Left cardiac atrium (tissue), 4 donors: ENCODE data around the gene CIAPIN1. TPM values are rescaled to one million over a fixed set of nuclear protein-coding genes. Genes with fewer than 3 reads are reported as not detected.
"Not testable (repeated sequence)": the region's sequence is repeated elsewhere in the genome, so short reads cannot be mapped to it uniquely, and the experiment has no call there.

Experiments
- ATAC-seq, 2 donors: fragments of 200-7000 bp; cut with Tn5 transposase; one replicate each; pipeline ENCODE4 v1.9.1; 2020; ENCODE audit warnings: mild to moderate bottlenecking in 2 of 2, moderate library complexity in 2 of 2
- DNase-seq: peaks from one replicate; pipeline ENCODE4 v3.0.0-alpha.2; 2020
- intact Hi-C, 2 donors: fragments of 100-400 bp; cut with DNase I; formaldehyde crosslinking; loops; one replicate each; pipeline versions ENCODE4 v1.14.1 to v1.15.1; 2022 to 2023
- total RNA-seq, 2 donors: library from RNA; stranded (reverse); fragmentation: NEBNext Ultra II Directional; extraction: Animal tissue kit (Norgen Biotek cat#: 25700); gene quantifications; one replicate each; pipeline ENCODE4 v1.2.1, GENCODE V29; 2021
- donor health status: DM: no; HTN: yes; CAD: no.
- donor health status: DM: no; HTN: yes; CAD: no; lungs with severe emphysema.
- donor health status: DM: yes; HTN: yes; CAD: no.
- donor health status: Dilated cardiomyopathy.

Gene CIAPIN1
- total RNA-seq, 2 donors from 2014 or later: 36.5 to 77.0 TPM

GRCh38 chr16:57462209-57462977 is 15.2 kb upstream of the CIAPIN1 start, which contains the start of gene POLR2C:
Gene POLR2C, plus strand, starts transcription at chr16:57462679. Its CDS starts 46 bp downstream, at chr16:57462725.
- DNase-seq (peak; percentile 91), ATAC-seq (peak; percentile 93 to 96)
- intact Hi-C loops: no loop called here

DNA sequence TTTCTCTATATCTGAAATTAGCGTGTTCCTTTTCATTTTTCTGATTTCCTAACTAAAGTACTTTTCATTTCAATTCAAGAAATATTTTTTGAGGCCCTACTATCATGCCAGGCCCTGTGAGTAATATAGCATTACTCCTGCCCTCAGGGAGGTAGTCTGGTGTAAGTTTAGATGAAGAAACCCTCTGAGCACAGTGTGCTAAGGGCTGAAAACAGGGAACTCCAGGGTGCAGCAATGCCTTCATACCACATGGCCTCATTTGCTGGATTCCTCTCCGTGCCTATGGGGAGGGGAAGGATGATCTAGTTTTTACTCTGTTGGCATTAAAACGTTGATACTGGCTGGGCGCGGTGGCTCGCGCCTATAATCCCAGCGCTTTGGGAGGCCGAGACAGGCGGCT is 4.8 kb upstream of the CIAPIN1 start:
- DNase-seq (no peak), ATAC-seq (no peak)
- intact Hi-C loops: no loop called here

GRCh38 chr16:57446531-57447185 is 527 bp downstream of the CIAPIN1 start:
- DNase-seq (peak; percentile 64), ATAC-seq (peak; percentile 33 to 46)
- intact Hi-C loops: no loop called here

DNA sequence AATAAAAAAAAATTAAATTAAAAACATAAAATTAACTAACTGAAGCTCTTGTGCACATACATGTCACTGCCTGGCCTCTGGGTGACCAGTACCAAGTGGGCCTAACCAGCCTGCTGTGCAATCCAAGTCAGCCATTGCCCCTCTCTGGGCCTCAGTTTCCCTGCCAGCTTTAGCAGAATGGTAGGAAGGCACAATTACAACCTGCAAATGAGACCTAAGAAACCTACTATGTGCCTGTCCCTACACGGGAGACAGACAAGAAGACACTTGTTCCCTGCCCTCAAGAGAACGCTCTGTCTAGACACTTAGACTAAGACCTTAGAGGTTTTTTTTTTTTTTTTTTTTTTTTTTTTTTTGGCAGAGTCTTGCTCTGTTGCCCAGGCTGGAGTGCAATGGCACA is 1.7 kb downstream of the CIAPIN1 start:
- no peak for DNase-seq
- ATAC-seq: no peak
- intact Hi-C loops: no loop called here

DNA sequence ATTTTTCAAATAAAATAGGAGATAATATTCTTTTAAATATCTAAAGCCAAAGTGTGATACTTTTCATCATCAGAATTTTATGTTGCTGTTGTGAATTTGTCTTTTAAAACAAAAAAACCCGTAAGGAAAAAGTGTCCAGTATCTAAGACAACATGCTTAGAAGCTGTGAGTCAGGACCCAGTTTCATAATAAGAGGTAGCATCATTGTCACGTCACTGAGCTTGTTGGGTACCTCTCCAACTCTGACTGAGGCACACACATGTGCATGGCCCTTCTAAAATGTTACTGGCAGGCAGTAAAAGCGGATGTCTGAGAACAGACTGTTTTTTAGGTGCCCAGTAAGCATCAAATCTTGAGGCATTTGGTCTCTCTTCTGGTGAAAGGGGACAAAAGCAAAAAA is 2.5 kb downstream of the CIAPIN1 start:
- DNase-seq: no peak
- ATAC-seq: no peak
- intact Hi-C loops: no loop called here

- ATAC-seq, DNase-seq, intact Hi-C loops: not testable (repeated sequence)
These were observed 6.6 kb downstream of the CIAPIN1 start for GRCh38 chr16:57440551-57440950.

DNA sequence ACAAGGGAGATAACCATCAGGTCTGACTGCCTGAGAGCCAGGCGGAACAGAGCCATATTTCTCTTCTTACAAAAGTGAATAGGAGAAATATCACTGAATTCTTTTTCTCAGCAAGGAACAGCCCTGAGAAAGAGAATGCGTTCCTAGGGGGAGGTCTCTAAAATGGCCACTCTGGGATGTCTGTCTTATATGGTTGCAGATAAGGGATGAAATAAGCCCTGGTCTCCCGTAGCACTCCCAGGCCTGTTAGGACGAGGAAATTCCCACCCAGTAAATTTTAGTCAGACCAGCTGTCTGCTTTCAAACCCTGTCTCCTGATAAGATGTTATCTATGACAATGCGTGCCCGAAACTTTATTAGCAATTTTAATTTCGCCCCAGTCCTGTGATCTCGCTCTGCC is 7.2 kb downstream of the CIAPIN1 start:
- ATAC-seq, DNase-seq, intact Hi-C loops: not testable (repeated sequence)

GRCh38 chr16:57435838-57436237 is 11.3 kb downstream of the CIAPIN1 start:
- ATAC-seq (no peak), DNase-seq (no peak)
- intact Hi-C loops: no loop called here

DNA sequence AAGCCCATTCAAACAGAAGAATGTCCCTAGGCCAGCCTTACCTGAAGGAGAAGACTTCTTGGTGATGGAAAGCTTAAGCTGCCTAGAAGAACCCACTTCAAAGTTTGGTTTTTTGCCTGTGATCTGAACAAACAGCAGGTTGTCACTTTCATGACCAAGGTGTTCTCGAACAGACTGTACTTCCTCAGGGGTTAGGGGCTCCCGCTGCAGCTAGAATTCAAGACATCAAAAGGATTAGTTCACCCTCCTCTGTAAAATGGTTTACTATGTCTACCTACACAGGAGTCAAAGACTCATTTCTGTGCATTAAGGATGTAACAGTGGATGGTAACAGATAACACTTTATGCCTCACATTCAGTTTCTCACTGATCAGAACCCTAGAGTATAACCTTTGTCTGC is 13.2 kb downstream of the CIAPIN1 start:
- intact Hi-C loops: loop anchor here in 1 of 2 donors (5.0 kb wide), 1 partner anchor 78 kb away; no protein-coding TSS in a partner anchor
- no peak for ATAC-seq
- DNase-seq: no peak

- DNase-seq (no peak), ATAC-seq (no peak)
- intact Hi-C loops: loop anchor here in 1 of 2 donors (5.0 kb wide), 1 partner anchor 79 kb away; no protein-coding TSS in a partner anchor
These were observed 14.2 kb downstream of the CIAPIN1 start for GRCh38 chr16:57432989-57433388.

- DNase-seq (no peak), ATAC-seq (no peak)
- intact Hi-C loops: loop anchor here in 1 of 2 donors (5.0 kb wide), 1 partner anchor 80 kb away; no protein-coding TSS in a partner anchor
These were observed 14.7 kb downstream of the CIAPIN1 start for GRCh38 chr16:57432505-57432904.

DNA sequence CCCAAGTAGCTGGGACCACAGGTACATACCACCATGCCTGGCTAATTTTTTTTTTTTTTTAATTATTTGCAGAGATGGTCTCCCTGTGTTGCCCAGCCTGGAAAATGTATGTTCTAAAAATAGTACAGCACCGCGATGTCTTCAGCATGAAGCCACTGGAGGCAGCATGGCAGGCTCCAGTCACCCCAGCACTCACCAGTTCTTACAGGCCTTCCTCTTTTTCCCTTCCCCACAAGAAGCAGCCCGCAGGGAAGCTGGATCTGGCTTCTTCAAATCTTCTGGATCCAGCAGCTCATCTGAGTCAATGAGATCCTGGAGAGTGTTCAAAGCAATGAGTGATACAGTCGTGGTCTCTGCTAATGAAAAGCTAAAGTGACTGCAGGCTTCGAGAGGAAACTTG is 16.2 kb downstream of the CIAPIN1 start:
- intact Hi-C loops: loop anchor here in 1 of 2 donors (5.0 kb wide), 1 partner anchor 81 kb away; no protein-coding TSS in a partner anchor
- DNase-seq: no peak
- no peak for ATAC-seq

GRCh38 chr16:57427824-57428223 is 19.4 kb downstream of the CIAPIN1 start:
- DNase-seq: no peak
- no peak for ATAC-seq
- intact Hi-C loops: loop anchor here in 1 of 2 donors (10.0 kb wide), 1 partner anchor 563 kb away; the partner anchor contains the start of gene SLC12A3

DNA sequence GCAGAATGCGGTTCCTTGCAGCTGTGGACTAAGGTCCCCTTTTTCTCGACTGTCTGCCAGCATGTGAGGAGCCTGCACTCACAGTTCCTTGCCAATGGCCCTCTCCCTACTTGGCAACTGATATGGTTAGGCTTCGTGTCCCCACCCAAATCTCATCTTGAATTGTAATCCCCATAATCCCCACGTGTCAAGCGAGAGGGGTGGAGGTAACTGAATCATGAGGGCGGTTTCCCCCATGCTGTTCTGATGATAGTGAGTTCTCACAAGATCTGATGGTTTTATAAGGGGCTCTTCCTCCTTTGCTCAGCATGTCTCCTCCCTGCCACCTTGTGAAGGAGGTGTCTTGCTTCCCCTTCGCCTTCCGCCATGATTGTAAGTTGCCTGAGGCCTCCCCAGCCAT is 19.9 kb downstream of the CIAPIN1 start:
- no peak for ATAC-seq
- DNase-seq: no peak
- intact Hi-C loops: loop anchor here in 1 of 2 donors (10.0 kb wide), 1 partner anchor 563 kb away; the partner anchor contains the start of gene SLC12A3

DNA sequence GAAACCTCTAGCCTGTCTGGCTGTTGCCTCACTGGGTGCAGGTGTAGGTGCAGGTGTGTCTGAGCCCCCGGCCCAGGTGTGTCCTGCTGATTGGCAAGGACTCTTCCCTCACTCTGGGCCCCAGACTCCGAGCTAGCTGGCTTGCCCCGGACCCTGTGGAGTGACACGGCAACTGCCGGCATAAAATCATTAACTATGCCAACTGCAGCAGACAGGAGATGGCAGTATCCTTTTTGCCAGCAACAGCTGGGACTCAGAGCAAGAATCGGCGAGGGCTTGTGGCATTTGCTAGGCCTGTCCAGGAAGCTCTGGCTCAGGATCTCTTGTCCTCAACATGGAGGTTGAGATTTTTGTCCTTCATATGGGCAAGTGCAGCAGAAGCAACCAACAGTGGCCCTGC is 20.8 kb downstream of the CIAPIN1 start:
- intact Hi-C loops: loop anchor here in 1 of 2 donors (10.0 kb wide), 1 partner anchor 562 kb away; the partner anchor contains the start of gene SLC12A3
- DNase-seq (no peak), ATAC-seq (no peak)

DNA sequence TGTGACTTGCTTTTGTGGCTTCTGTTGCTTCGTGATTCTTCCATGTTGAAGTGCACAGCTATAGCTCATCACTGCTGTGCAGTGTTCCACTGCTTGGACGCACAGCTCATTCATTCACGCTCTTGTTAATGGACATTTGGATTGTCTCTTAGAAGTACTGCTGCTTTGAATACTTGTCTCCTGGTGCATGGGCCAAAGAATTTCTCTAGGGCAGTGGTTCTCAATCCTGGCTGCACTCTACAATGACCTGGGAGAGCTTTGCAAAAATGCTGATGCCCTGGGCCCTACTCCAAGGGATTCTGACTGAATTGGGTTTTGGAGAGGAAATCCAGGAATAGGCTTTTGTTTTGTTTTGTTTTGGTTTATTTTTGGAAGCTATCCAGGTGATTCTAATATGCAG is 22.6 kb downstream of the CIAPIN1 start:
- peak in 1 of 2 donors; percentile 11 for ATAC-seq
- intact Hi-C loops: loop anchor here in 1 of 2 donors (5.0 to 10.0 kb wide), 2 partner anchors 93 to 560 kb away; partner anchors contain the start of gene SLC12A3

GRCh38 chr16:57423152-57423551 is 24.0 kb downstream of the CIAPIN1 start:
- DNase-seq: no peak
- intact Hi-C loops: loop anchor here in 1 of 2 donors (5.0 to 10.0 kb wide), 2 partner anchors 94 to 558 kb away; partner anchors contain the start of gene SLC12A3
- no peak for ATAC-seq

More for the DNA sequence above, 22.6 kb downstream of the CIAPIN1 start:
- no peak for DNase-seq

DNA sequence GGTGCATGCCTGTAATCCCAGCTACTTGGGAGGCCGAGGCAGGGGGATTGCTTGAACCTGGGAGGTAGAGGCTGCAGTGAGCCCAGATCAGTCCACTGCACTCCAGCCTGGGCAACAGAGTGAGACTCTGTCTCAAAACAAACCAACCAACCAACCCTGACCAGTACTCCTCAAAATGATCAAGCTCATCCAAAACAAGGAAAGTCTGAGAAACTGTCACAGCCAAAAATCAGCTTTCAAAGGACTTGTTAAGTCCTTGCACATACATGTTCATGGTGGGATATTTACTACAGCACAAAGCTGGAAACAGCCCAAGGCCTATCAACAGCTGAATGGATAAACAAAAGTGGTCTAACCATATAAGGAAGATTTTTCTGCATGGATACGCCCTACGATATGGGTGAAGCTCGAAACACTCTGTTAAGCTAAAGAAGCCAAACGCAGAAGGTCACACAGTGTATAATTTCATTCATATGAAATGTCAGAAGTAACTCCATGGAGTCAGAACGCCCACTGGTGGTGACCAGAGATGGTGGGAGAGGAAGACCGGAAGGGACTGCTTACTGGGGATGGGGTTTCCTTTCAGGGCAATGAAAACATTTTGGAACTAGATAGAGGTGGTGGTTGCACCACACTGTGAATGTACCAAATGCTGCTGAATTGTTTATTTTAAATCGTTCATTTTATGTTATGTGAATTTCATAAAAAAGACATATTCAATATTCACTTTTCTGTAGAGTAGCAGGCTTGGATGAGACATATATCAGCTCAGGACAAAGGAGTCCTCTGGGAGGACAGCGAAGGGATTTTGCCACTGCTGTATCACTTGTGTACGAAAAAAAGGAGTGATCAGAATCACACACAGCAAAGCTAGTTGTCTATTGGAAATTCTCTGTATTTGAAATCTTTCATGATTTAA is 24.9 kb downstream of the CIAPIN1 start:
- ATAC-seq: peak; percentile 60 to 78
- intact Hi-C loops: loop anchor here in 1 of 2 donors (5.0 to 10.0 kb wide), 2 partner anchors 95 to 557 kb away; partner anchors contain the start of gene SLC12A3
- peak; percentile 62 for DNase-seq
